HCT116 (cell line): ENCODE data around the gene FHIT. TPM values are rescaled to one million over a fixed set of nuclear protein-coding genes. Genes with fewer than 3 reads are reported as not detected.

Experiments
- ATAC-seq: fragments of 200-7000 bp; cut with Tn5 transposase; 2 replicates; pipeline ENCODE4 v1.9.1; 2020; ENCODE audit warnings: mild to moderate bottlenecking, moderate library complexity
- BruUV-seq: library from RNA; stranded (reverse); fragments of 400-500 nt; replicated peaks from 2 replicates; lab custom pipeline; 2021; lab: Mats Ljungman, UMichigan
- CTCF ChIA-PET: fragments of 300-600 bp; sonication (Branson Sonifier 250); formaldehyde crosslinking; loops from one replicate; lab custom pipeline; 2021; ENCODE audit warnings: antibody characterized with exemption; lab: Charles Lee
- POLR2A ChIA-PET: fragments of 300-600, 350-600 bp; sonication (Branson Sonifier 250); formaldehyde crosslinking; loops from one replicate; lab custom pipeline; 2021; ENCODE audit warnings: antibody characterized with exemption; lab: Charles Lee
- RAD21 ChIA-PET, 2 experiments: fragments of 300-600 bp; sonication (Branson Sonifier 250); formaldehyde crosslinking; loops; one replicate each; lab custom pipeline; 2023; ENCODE audit warnings: low total read pairs in 2 of 2; ENCODE audit not compliant: uncharacterized antibody in 2 of 2, unreplicated experiment in 2 of 2, low non-redundant PET in 1 of 2; lab: Charles Lee
- DNase-seq: peaks from one replicate; pipeline ENCODE4 v3.0.0-alpha.2; 2010; ENCODE audit warnings: low read depth, low spot score
- H2AFZ ChIP-seq: fragments of 200-600 bp; shearing (Covaris generic), sonication (generic); 2 replicates; pipeline ENCODE4 v1.6.1; 2017; ENCODE audit warnings: low read depth, mixed run types, mixed read lengths, antibody characterized with exemption, low read length; ENCODE audit not compliant: poor library complexity, severe bottlenecking
- H3K27ac ChIP-seq: 2 replicates; pipeline ENCODE4 v1.5.1; 2012; ENCODE audit warnings: low read depth, low read length
- H3K27me3 ChIP-seq: fragments of 200-600 bp; sonication (generic); 2 replicates; pipeline ENCODE4 v1.6.1; 2016; ENCODE audit warnings: mixed run types, low read length, mixed read lengths; ENCODE audit not compliant: insufficient read depth
- H3K36me3 ChIP-seq, 2 experiments: fragments of 200-500 bp in 1 of 2; fragments of 200-600 bp in 1 of 2; sonication (Bioruptor generic) in 1 of 2; sonication (generic) in 1 of 2; 2 replicates each; pipeline versions ENCODE4 v1.5.1 to v1.6.1; 2014 to 2016; ENCODE audit warnings: low read length in 2 of 2, inconsistent platforms in 1 of 2, mixed read lengths in 1 of 2, mixed run types in 1 of 2; ENCODE audit not compliant: insufficient read depth in 2 of 2, control insufficient read depth in 1 of 2
- H3K4me1 ChIP-seq, 2 experiments: fragments of 200-600 bp in 1 of 2; sonication (generic) in 1 of 2; 2 replicates each; pipeline versions ENCODE4 v1.5.1 to v1.6.1; 2012 to 2017; ENCODE audit warnings: low read length in 2 of 2, inconsistent platforms in 1 of 2, mild to moderate bottlenecking in 1 of 2, mixed read lengths in 1 of 2, mixed run types in 1 of 2, moderate library complexity in 1 of 2; ENCODE audit not compliant: insufficient read depth in 2 of 2, control insufficient read depth in 1 of 2
- H3K4me2 ChIP-seq: fragments of 200-600 bp; sonication (generic); 2 replicates; pipeline ENCODE4 v1.6.1; 2017; ENCODE audit warnings: mixed run types, low read length, mixed read lengths
- H3K4me3 ChIP-seq, 2 experiments: fragments of 200-600 bp in 1 of 2; sonication (generic) in 1 of 2; replicated peaks in 1 of 2; 2 replicates each; pipeline ENCODE4 v1.5.1; 2011 to 2016; ENCODE audit warnings: low read length in 2 of 2, control low read depth in 1 of 2, low read depth in 1 of 2, mild to moderate bottlenecking in 1 of 2, mixed read lengths in 1 of 2, mixed run types in 1 of 2
- H3K79me2 ChIP-seq: fragments of 200-600 bp; sonication (generic); 2 replicates; pipeline ENCODE4 v1.6.1; 2017; ENCODE audit warnings: mild to moderate bottlenecking, mixed run types, low read length, moderate library complexity, mixed read lengths; ENCODE audit not compliant: insufficient read depth
- H3K9ac ChIP-seq: fragments of 200-600 bp; sonication (generic); 2 replicates; pipeline ENCODE4 v1.6.1; 2016; ENCODE audit warnings: low read length, mixed read lengths
- H3K9me2 ChIP-seq: fragments of 200-600 bp; sonication (generic), shearing (Covaris generic); 2 replicates; pipeline ENCODE4 v1.6.1; 2017; ENCODE audit warnings: mixed run types, mild to moderate bottlenecking, moderate library complexity; ENCODE audit not compliant: insufficient read depth
- H3K9me3 ChIP-seq, 2 experiments: fragments of 200-500 bp in 1 of 2; fragments of 200-600 bp in 1 of 2; sonication (Bioruptor generic) in 1 of 2; sonication (generic) in 1 of 2; 2 replicates each; pipeline ENCODE4 v1.6.1; 2014 to 2017; ENCODE audit warnings: low read length in 2 of 2, mixed read lengths in 2 of 2, inconsistent platforms in 1 of 2, low read depth in 1 of 2, mild to moderate bottlenecking in 1 of 2, mixed run types in 1 of 2, moderate library complexity in 1 of 2; ENCODE audit not compliant: control insufficient read depth in 1 of 2, insufficient read depth in 1 of 2
- H4K20me1 ChIP-seq: fragments of 200-600 bp; sonication (generic), shearing (Covaris generic); 2 replicates; pipeline ENCODE4 v1.6.1; 2017; ENCODE audit warnings: mixed run types, mild to moderate bottlenecking, moderate library complexity; ENCODE audit not compliant: insufficient read depth
- CBX3 ChIP-seq: IDR thresholded peaks from 2 replicates; pipeline ENCODE4 v1.6.1; 2012; ENCODE audit warnings: low read depth
- EGR1 ChIP-seq: IDR thresholded peaks from 2 replicates; pipeline ENCODE4 v1.6.1; 2012; ENCODE audit warnings: low read depth
- JUND ChIP-seq: IDR thresholded peaks from 2 replicates; pipeline ENCODE4 v1.6.1; 2012
- MAX ChIP-seq: IDR thresholded peaks from 2 replicates; pipeline ENCODE4 v1.6.1; 2012
- POLR2AphosphoS5 ChIP-seq: IDR thresholded peaks from 2 replicates; pipeline ENCODE4 v1.6.1; 2011; ENCODE audit warnings: mild to moderate bottlenecking, low read depth, low read length, moderate library complexity
- REST ChIP-seq: IDR thresholded peaks from 2 replicates; pipeline ENCODE4 v1.6.1; 2012; ENCODE audit warnings: low read depth
- TCF7L2 ChIP-seq: IDR thresholded peaks from 2 replicates; pipeline ENCODE4 v1.7.0; 2011; ENCODE audit warnings: borderline replicate concordance, inconsistent platforms; ENCODE audit not compliant: insufficient read depth, insufficient read length; ENCODE audit errors: extremely low read depth
- YY1 ChIP-seq: IDR thresholded peaks from 2 replicates; pipeline ENCODE4 v1.6.1; 2011; ENCODE audit warnings: low read length, low read depth, moderate library complexity, mild to moderate bottlenecking; ENCODE audit not compliant: insufficient replicate concordance; ENCODE audit errors: extremely low read depth
- intact Hi-C: fragments of 100-400 bp; cut with micrococcal nuclease; formaldehyde crosslinking; loops from 2 replicates; pipeline ENCODE4 v1.10.0; 2022
- total RNA-seq: library from RNA; stranded (reverse); gene quantifications from one replicate; pipeline ENCODE4 v1.2.1, GENCODE V29; 2021; ENCODE audit not compliant: unreplicated experiment

FHIT gene
- total RNA-seq, 1 experiment from 2014 or later: 20.1 TPM

DNA sequence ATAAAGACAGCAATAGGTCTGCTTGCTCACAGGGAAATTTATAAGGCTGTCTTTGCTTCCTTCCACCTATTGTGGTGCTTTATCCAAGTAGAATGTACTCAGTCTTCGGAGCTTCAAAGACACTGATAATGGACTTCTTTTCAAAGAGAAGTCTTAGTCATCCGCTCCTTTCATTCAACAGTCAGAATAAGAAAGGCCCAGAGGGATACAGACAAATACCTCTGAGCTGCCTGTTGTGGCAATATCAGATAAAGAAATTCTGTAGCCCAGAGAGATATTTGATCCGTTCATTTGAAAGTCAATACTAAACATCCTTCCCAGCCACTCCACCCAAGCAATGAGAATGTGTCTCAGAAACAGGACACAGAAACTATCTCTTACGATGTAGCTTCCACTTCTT is 110.0 kb downstream of the FHIT start:
- peak; percentile 40; the same call in 1 of the 2 replicates for ATAC-seq
- Histone ChIP-seq H3K4me3 (no peak overlapping the region), H4K20me1 (no peaks in the 10 kb centered on the region), H3K27ac (no peak overlapping the region), H3K79me2 (no peaks in the 10 kb centered on the region), H3K9ac (no peak overlapping the region), H3K9me3 (no peaks in the 10 kb centered on the region), H3K4me1 (peaks cover 0 to 11% of the 10 kb centered on the region in 2 experiments; a peak in 1 of 4 replicates), H3K27me3 (no peaks in the 10 kb centered on the region), H3K36me3 (no peaks in the 10 kb centered on the region), H2AFZ (no peak overlapping the region), H3K9me2 (no peaks in the 10 kb centered on the region), H3K4me2 (peak overlapping the region; percentile 8; the same call in 1 of the 2 replicates)
- peak; percentile 7 for DNase-seq
- TF ChIP-seq EGR1 (no peak), REST (no peak), JUND (no peak), POLR2AphosphoS5 (no peak), MAX (no peak), CBX3 (no peak), TCF7L2 (peak; percentile 63), YY1 (no peak)
- RAD21 ChIA-PET: no interaction called here
- CTCF ChIA-PET: interaction anchor here (1.5 kb wide), 1 partner anchor 32 kb away, joined by 3 read pairs; no protein-coding TSS in a partner anchor
- POLR2A ChIA-PET: no interaction called here
- intact Hi-C loops: no loop called here
- BruUV-seq: no TSS peak
